Measurements from ENCODE around the gene POLK. TPM values are rescaled to one million over a fixed set of nuclear protein-coding genes. Genes with fewer than 3 reads are reported as not detected.
"Not testable (repeated sequence)": the region's sequence is repeated elsewhere in the genome, so short reads cannot be mapped to it uniquely, and the experiment has no call there.

Gene POLK
- total and polyA plus RNA-seq, 4 donors, result 3.7 to 20.6 (median 9.8) TPM

- H3K9ac ChIP-seq (ENCODE audit: low read depth in 1 of 2, low read length in 2 of 2), result no peak overlapping the region
- peaks cover 5 to 12% (median 6%) of the 10 kb centered on the region in 4 donors for H3K4me1 ChIP-seq (ENCODE audit: control insufficient read depth in 4 of 4, insufficient read depth in 4 of 4, low read length in 3 of 4)
- WGBS, result 91% methylated on average over 5 of the region's 5 CpGs
- no peak overlapping the region for H3K27ac ChIP-seq (ENCODE audit: low read depth in 1 of 2, low read length in 2 of 2)
- no peak for DNase-seq (ENCODE audit: low spot score)
- TF ChIP-seq JUND (IDR thresholded peaks at IDR 0.05) (no peak), ATF3 (IDR thresholded peaks at IDR 0.05) (no peak), REST (IDR thresholded peaks at IDR 0.05) (no peak)
- H3K4me3 ChIP-seq (ENCODE audit: low read depth in 1 of 3, low read length in 3 of 3), result no peak overlapping the region
- no peaks in the 10 kb centered on the region for H3K9me3 ChIP-seq (ENCODE audit: control insufficient read depth in 4 of 4, low read length in 3 of 4)
- H3K27me3 ChIP-seq (ENCODE audit: control insufficient read depth in 4 of 4, insufficient read depth in 4 of 4, low read length in 3 of 4), result no peaks in the 10 kb centered on the region
- no peaks in the 10 kb centered on the region for H3K36me3 ChIP-seq (ENCODE audit: control insufficient read depth in 4 of 4, insufficient read depth in 3 of 4, low read depth in 1 of 4, low read length in 3 of 4)
Observed at GRCh38 chr5:75610201-75610600, 98.5 kb downstream of the POLK start.

- H3K9ac ChIP-seq (ENCODE audit: low read depth in 1 of 2, low read length in 2 of 2); DNase-seq (ENCODE audit: low spot score); H3K27me3 ChIP-seq (ENCODE audit: control insufficient read depth in 4 of 4, insufficient read depth in 4 of 4, low read length in 3 of 4); H3K9me3 ChIP-seq (ENCODE audit: control insufficient read depth in 4 of 4, low read length in 3 of 4); H3K36me3 ChIP-seq (ENCODE audit: control insufficient read depth in 4 of 4, insufficient read depth in 3 of 4, low read depth in 1 of 4, low read length in 3 of 4); H3K27ac ChIP-seq (ENCODE audit: low read depth in 1 of 2, low read length in 2 of 2): not testable (repeated sequence)
- Histone ChIP-seq H3K4me1 (ENCODE audit: control insufficient read depth in 4 of 4, insufficient read depth in 4 of 4, low read length in 3 of 4) (peaks cover 5 to 12% (median 6%) of the 10 kb centered on the region in 4 donors), H3K4me3 (ENCODE audit: low read depth in 1 of 3, low read length in 3 of 3) (peak overlapping the region in 2 of 3 donors; percentile 71)
- peak in 1 of 2 donors; percentile 11 for TF ChIP-seq HNF4A (conservative IDR thresholded peaks at IDR 0.05)
- 18% methylated on average over 11 of the region's 11 CpGs for WGBS
Observed at GRCh38 chr5:75610859-75611310, 99.2 kb downstream of the POLK start.

- no peaks in the 10 kb centered on the region for H3K36me3 ChIP-seq (ENCODE audit: control insufficient read depth in 4 of 4, insufficient read depth in 3 of 4, low read depth in 1 of 4, low read length in 3 of 4)
- H3K9me3 ChIP-seq (ENCODE audit: control insufficient read depth in 4 of 4, low read length in 3 of 4), result no peaks in the 10 kb centered on the region
- no peak for TF ChIP-seq CTCF (IDR thresholded peaks at IDR 0.05; ENCODE audit: low read depth, low read length, missing input control)
- no peak for TF ChIP-seq FOXA1 (IDR thresholded peaks at IDR 0.05)
- TF ChIP-seq MAX (IDR thresholded peaks at IDR 0.05), result no peak
- no peak for TF ChIP-seq REST (IDR thresholded peaks at IDR 0.05)
- TF ChIP-seq JUND (IDR thresholded peaks at IDR 0.05), result no peak
- TF ChIP-seq RXRA (IDR thresholded peaks at IDR 0.05), result no peak
- TF ChIP-seq RAD21 (IDR thresholded peaks at IDR 0.05), result no peak
- no peak for TF ChIP-seq FOXA2 (IDR thresholded peaks at IDR 0.05)
- TF ChIP-seq SP1 (IDR thresholded peaks at IDR 0.05), result no peak
- no peaks in the 10 kb centered on the region for H3K27me3 ChIP-seq (ENCODE audit: control insufficient read depth in 4 of 4, insufficient read depth in 4 of 4, low read length in 3 of 4)
- H3K9ac ChIP-seq (ENCODE audit: low read depth in 1 of 2, low read length in 2 of 2), result peak within 1 kb of the TSS; percentile 51 to 59
- H3K27ac ChIP-seq (ENCODE audit: low read depth in 1 of 2, low read length in 2 of 2), result peak within 1 kb of the TSS in 1 of 2 donors; percentile 54
- H3K4me3 ChIP-seq (ENCODE audit: low read depth in 1 of 3, low read length in 3 of 3), result peak within 1 kb of the TSS; percentile 67 to 71 (median 71)
- peaks cover 5 to 12% (median 6%) of the 10 kb centered on the region in 4 donors for H3K4me1 ChIP-seq (ENCODE audit: control insufficient read depth in 4 of 4, insufficient read depth in 4 of 4, low read length in 3 of 4)
- DNase-seq (ENCODE audit: low spot score), result peak; percentile 43
- 8% methylated on average over 52 of the region's 52 CpGs for WGBS
Observed at GRCh38 chr5:75611311-75612225, 99.9 kb downstream of the POLK start, which contains the start of gene ANKDD1B. TSS of gene ANKDD1B (plus strand) at chr5:75611453. CDS start at chr5:75611635, 182 bp downstream.
